Esophagus muscularis mucosa (tissue), 4 donors: ENCODE results near the gene LGALS1.

Source experiments
- EP300 ChIP-seq: sonication (generic); formaldehyde crosslinking; IDR thresholded peaks from one replicate; pipeline ENCODE4 v1.6.1; 2017; ENCODE audit warnings: antibody characterized with exemption
- POLR2A ChIP-seq: fragments of 450-650 bp; IDR thresholded peaks from one replicate; pipeline ENCODE4 v1.6.1; 2017; ENCODE audit warnings: antibody characterized with exemption, moderate library complexity, mild to moderate bottlenecking, low read depth
- POLR2AphosphoS5 ChIP-seq, 2 donors: sonication (generic); formaldehyde crosslinking; IDR thresholded peaks; one replicate each; pipeline ENCODE4 v1.6.1; 2017; ENCODE audit warnings: antibody characterized with exemption in 2 of 2
- TF ChIP-seq, protein P1 (sequence below), 3 experiments: fragments of 200-600 bp in 2 of 3; fragments of 450-650 bp in 1 of 3; sonication (generic) in 2 of 3; IDR thresholded peaks; one replicate each; pipeline ENCODE4 v1.5.1; 2017 to 2019; ENCODE audit warnings: antibody characterized with exemption in 3 of 3, mild to moderate bottlenecking in 2 of 3, moderate library complexity in 1 of 3

DNA sequence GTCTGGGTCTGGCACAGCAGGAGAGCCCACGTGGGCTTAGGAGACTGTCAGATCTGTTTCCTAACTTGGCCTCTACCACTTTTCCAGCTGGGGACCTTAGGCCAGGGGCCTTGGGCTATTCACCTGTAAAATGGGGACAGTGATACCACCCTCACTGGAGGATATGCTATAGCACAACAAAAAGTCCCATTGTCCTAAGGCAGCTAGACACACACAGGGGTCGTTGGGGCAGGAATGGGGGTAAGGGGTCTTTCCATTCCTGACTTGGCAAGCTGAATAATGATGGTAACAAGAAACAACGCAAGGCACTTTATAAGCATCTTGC lies 38.5 kb upstream of the LGALS1 start:
- TF ChIP-seq POLR2AphosphoS5 (IDR thresholded peaks at IDR 0.05): no peak
- TF ChIP-seq, protein P1, sequence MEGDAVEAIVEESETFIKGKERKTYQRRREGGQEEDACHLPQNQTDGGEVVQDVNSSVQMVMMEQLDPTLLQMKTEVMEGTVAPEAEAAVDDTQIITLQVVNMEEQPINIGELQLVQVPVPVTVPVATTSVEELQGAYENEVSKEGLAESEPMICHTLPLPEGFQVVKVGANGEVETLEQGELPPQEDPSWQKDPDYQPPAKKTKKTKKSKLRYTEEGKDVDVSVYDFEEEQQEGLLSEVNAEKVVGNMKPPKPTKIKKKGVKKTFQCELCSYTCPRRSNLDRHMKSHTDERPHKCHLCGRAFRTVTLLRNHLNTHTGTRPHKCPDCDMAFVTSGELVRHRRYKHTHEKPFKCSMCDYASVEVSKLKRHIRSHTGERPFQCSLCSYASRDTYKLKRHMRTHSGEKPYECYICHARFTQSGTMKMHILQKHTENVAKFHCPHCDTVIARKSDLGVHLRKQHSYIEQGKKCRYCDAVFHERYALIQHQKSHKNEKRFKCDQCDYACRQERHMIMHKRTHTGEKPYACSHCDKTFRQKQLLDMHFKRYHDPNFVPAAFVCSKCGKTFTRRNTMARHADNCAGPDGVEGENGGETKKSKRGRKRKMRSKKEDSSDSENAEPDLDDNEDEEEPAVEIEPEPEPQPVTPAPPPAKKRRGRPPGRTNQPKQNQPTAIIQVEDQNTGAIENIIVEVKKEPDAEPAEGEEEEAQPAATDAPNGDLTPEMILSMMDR (IDR thresholded peaks at IDR 0.05): no peak
- TF ChIP-seq EP300: no peak
- TF ChIP-seq POLR2A: no peak
